HCT116 (cell line): ENCODE data around the gene CREBZF. TPM values are rescaled to one million over a fixed set of nuclear protein-coding genes. Genes with fewer than 3 reads are reported as not detected.

Source experiments
- ATAC-seq: fragments of 200-7000 bp; cut with Tn5 transposase; 2 replicates; pipeline ENCODE4 v1.9.1; 2020; ENCODE audit warnings: mild to moderate bottlenecking, moderate library complexity
- BruUV-seq: library from RNA; stranded (reverse); fragments of 400-500 nt; replicated peaks from 2 replicates; lab custom pipeline; 2021; lab: Mats Ljungman, UMichigan
- CTCF ChIA-PET: fragments of 300-600 bp; sonication (Branson Sonifier 250); formaldehyde crosslinking; loops from one replicate; lab custom pipeline; 2021; ENCODE audit warnings: antibody characterized with exemption; lab: Charles Lee
- POLR2A ChIA-PET: fragments of 300-600, 350-600 bp; sonication (Branson Sonifier 250); formaldehyde crosslinking; loops from one replicate; lab custom pipeline; 2021; ENCODE audit warnings: antibody characterized with exemption; lab: Charles Lee
- RAD21 ChIA-PET, 2 experiments: fragments of 300-600 bp; sonication (Branson Sonifier 250); formaldehyde crosslinking; loops; one replicate each; lab custom pipeline; 2023; ENCODE audit warnings: low total read pairs in 2 of 2; ENCODE audit not compliant: uncharacterized antibody in 2 of 2, unreplicated experiment in 2 of 2, low non-redundant PET in 1 of 2; lab: Charles Lee
- DNase-seq: peaks from one replicate; pipeline ENCODE4 v3.0.0-alpha.2; 2010; ENCODE audit warnings: low read depth, low spot score
- H2AFZ ChIP-seq: fragments of 200-600 bp; shearing (Covaris generic), sonication (generic); 2 replicates; pipeline ENCODE4 v1.6.1; 2017; ENCODE audit warnings: low read depth, mixed run types, mixed read lengths, antibody characterized with exemption, low read length; ENCODE audit not compliant: poor library complexity, severe bottlenecking
- H3K27ac ChIP-seq: 2 replicates; pipeline ENCODE4 v1.5.1; 2012; ENCODE audit warnings: low read depth, low read length
- H3K27me3 ChIP-seq: fragments of 200-600 bp; sonication (generic); 2 replicates; pipeline ENCODE4 v1.6.1; 2016; ENCODE audit warnings: mixed run types, low read length, mixed read lengths; ENCODE audit not compliant: insufficient read depth
- H3K36me3 ChIP-seq, 2 experiments: fragments of 200-500 bp in 1 of 2; fragments of 200-600 bp in 1 of 2; sonication (Bioruptor generic) in 1 of 2; sonication (generic) in 1 of 2; 2 replicates each; pipeline versions ENCODE4 v1.5.1 to v1.6.1; 2014 to 2016; ENCODE audit warnings: low read length in 2 of 2, inconsistent platforms in 1 of 2, mixed read lengths in 1 of 2, mixed run types in 1 of 2; ENCODE audit not compliant: insufficient read depth in 2 of 2, control insufficient read depth in 1 of 2
- H3K4me1 ChIP-seq, 2 experiments: fragments of 200-600 bp in 1 of 2; sonication (generic) in 1 of 2; 2 replicates each; pipeline versions ENCODE4 v1.5.1 to v1.6.1; 2012 to 2017; ENCODE audit warnings: low read length in 2 of 2, inconsistent platforms in 1 of 2, mild to moderate bottlenecking in 1 of 2, mixed read lengths in 1 of 2, mixed run types in 1 of 2, moderate library complexity in 1 of 2; ENCODE audit not compliant: insufficient read depth in 2 of 2, control insufficient read depth in 1 of 2
- H3K4me2 ChIP-seq: fragments of 200-600 bp; sonication (generic); 2 replicates; pipeline ENCODE4 v1.6.1; 2017; ENCODE audit warnings: mixed run types, low read length, mixed read lengths
- H3K4me3 ChIP-seq, 2 experiments: fragments of 200-600 bp in 1 of 2; sonication (generic) in 1 of 2; replicated peaks in 1 of 2; 2 replicates each; pipeline ENCODE4 v1.5.1; 2011 to 2016; ENCODE audit warnings: low read length in 2 of 2, control low read depth in 1 of 2, low read depth in 1 of 2, mild to moderate bottlenecking in 1 of 2, mixed read lengths in 1 of 2, mixed run types in 1 of 2
- H3K79me2 ChIP-seq: fragments of 200-600 bp; sonication (generic); 2 replicates; pipeline ENCODE4 v1.6.1; 2017; ENCODE audit warnings: mild to moderate bottlenecking, mixed run types, low read length, moderate library complexity, mixed read lengths; ENCODE audit not compliant: insufficient read depth
- H3K9ac ChIP-seq: fragments of 200-600 bp; sonication (generic); 2 replicates; pipeline ENCODE4 v1.6.1; 2016; ENCODE audit warnings: low read length, mixed read lengths
- H3K9me2 ChIP-seq: fragments of 200-600 bp; sonication (generic), shearing (Covaris generic); 2 replicates; pipeline ENCODE4 v1.6.1; 2017; ENCODE audit warnings: mixed run types, mild to moderate bottlenecking, moderate library complexity; ENCODE audit not compliant: insufficient read depth
- H3K9me3 ChIP-seq, 2 experiments: fragments of 200-500 bp in 1 of 2; fragments of 200-600 bp in 1 of 2; sonication (Bioruptor generic) in 1 of 2; sonication (generic) in 1 of 2; 2 replicates each; pipeline ENCODE4 v1.6.1; 2014 to 2017; ENCODE audit warnings: low read length in 2 of 2, mixed read lengths in 2 of 2, inconsistent platforms in 1 of 2, low read depth in 1 of 2, mild to moderate bottlenecking in 1 of 2, mixed run types in 1 of 2, moderate library complexity in 1 of 2; ENCODE audit not compliant: control insufficient read depth in 1 of 2, insufficient read depth in 1 of 2
- H4K20me1 ChIP-seq: fragments of 200-600 bp; sonication (generic), shearing (Covaris generic); 2 replicates; pipeline ENCODE4 v1.6.1; 2017; ENCODE audit warnings: mixed run types, mild to moderate bottlenecking, moderate library complexity; ENCODE audit not compliant: insufficient read depth
- CBX3 ChIP-seq: IDR thresholded peaks from 2 replicates; pipeline ENCODE4 v1.6.1; 2012; ENCODE audit warnings: low read depth
- ELF1 ChIP-seq: IDR thresholded peaks from 2 replicates; pipeline ENCODE4 v1.6.1; 2012; ENCODE audit warnings: low read depth, borderline replicate concordance
- EZH2 ChIP-seq: fragments of 200-600 bp; sonication (generic); IDR thresholded peaks from 2 replicates; pipeline ENCODE4 v1.6.1; 2017; ENCODE audit warnings: antibody characterized with exemption, mixed run types
- EZH2phosphoT487 ChIP-seq: fragments of 200-600 bp; IDR thresholded peaks from 2 replicates; pipeline ENCODE4 v1.6.1; 2018; ENCODE audit warnings: antibody characterized with exemption, borderline replicate concordance
- FOSL1 ChIP-seq: IDR thresholded peaks from 2 replicates; pipeline ENCODE4 v1.6.1; 2012; ENCODE audit warnings: low read depth
- JUND ChIP-seq: IDR thresholded peaks from 2 replicates; pipeline ENCODE4 v1.6.1; 2012
- RAD21 ChIP-seq: IDR thresholded peaks from 2 replicates; pipeline ENCODE4 v1.6.1; 2012; ENCODE audit warnings: low read depth, mild to moderate bottlenecking
- SIN3A ChIP-seq: IDR thresholded peaks from 2 replicates; pipeline ENCODE4 v1.6.1; 2012; ENCODE audit warnings: low read depth
- SP1 ChIP-seq: IDR thresholded peaks from 2 replicates; pipeline ENCODE4 v1.6.1; 2012; ENCODE audit warnings: low read depth
- TCF7L2 ChIP-seq: IDR thresholded peaks from 2 replicates; pipeline ENCODE4 v1.7.0; 2011; ENCODE audit warnings: borderline replicate concordance, inconsistent platforms; ENCODE audit not compliant: insufficient read depth, insufficient read length; ENCODE audit errors: extremely low read depth
- ZBTB33 ChIP-seq: IDR thresholded peaks from 2 replicates; pipeline ENCODE4 v1.6.1; 2011; ENCODE audit warnings: mild to moderate bottlenecking, low read length, moderate library complexity; ENCODE audit not compliant: insufficient replicate concordance; ENCODE audit errors: extremely low read depth
- ZFX ChIP-seq: fragments of 450-650 bp; IDR thresholded peaks from 2 replicates; pipeline ENCODE4 v1.6.1; 2017
- intact Hi-C: fragments of 100-400 bp; cut with micrococcal nuclease; formaldehyde crosslinking; loops from 2 replicates; pipeline ENCODE4 v1.10.0; 2022
- total RNA-seq: library from RNA; stranded (reverse); gene quantifications from one replicate; pipeline ENCODE4 v1.2.1, GENCODE V29; 2021; ENCODE audit not compliant: unreplicated experiment

Gene CREBZF
- total RNA-seq, 1 experiment from 2014 or later, result 40.2 TPM

- Histone ChIP-seq H3K36me3 (peaks cover 12 to 20% of the 10 kb centered on the region in 2 experiments), H3K27me3 (no peaks in the 10 kb centered on the region), H3K4me2 (no peak overlapping the region), H3K9ac (no peak overlapping the region), H2AFZ (no peak overlapping the region), H3K9me3 (no peaks in the 10 kb centered on the region), H3K4me1 (peaks cover 0 to 4% of the 10 kb centered on the region in 2 experiments; a peak in 2 of 4 replicates), H4K20me1 (no peaks in the 10 kb centered on the region), H3K9me2 (no peaks in the 10 kb centered on the region), H3K79me2 (peaks cover 46% of the 10 kb centered on the region), H3K27ac (no peak overlapping the region), H3K4me3 (no peak overlapping the region)
- ChIA-PET POLR2A (no interaction called here), CTCF (no interaction called here), RAD21 (no interaction called here)
- intact Hi-C loops, result no loop called here
- no TSS peak for BruUV-seq
- no peak for TF ChIP-seq ELF1
- no peak for TF ChIP-seq ZFX
- TF ChIP-seq CBX3, result no peak
- TF ChIP-seq EZH2, result no peak
- TF ChIP-seq ZBTB33, result no peak
- TF ChIP-seq EZH2phosphoT487, result no peak
- TF ChIP-seq TCF7L2, result no peak
- no peak for TF ChIP-seq SIN3A
- no peak for TF ChIP-seq JUND
- TF ChIP-seq SP1, result no peak
- no peak for TF ChIP-seq RAD21
- no peak for TF ChIP-seq FOSL1
- ATAC-seq, result no peak
- no peak for DNase-seq
These were observed 30.2 kb downstream of the CREBZF start for GRCh38 chr11:85634747-85635146.
